IPS-NIHi7 (cell line): ENCODE results near the gene TMEM168.
A peak's percentile ranks its signal among the peaks of the same experiment; 100 is the strongest.
"Not testable (repeated sequence)": the region's sequence is repeated elsewhere in the genome, so short reads cannot be mapped to it uniquely, and the experiment has no call there.

ENCODE experiments used
- DNase-seq: peaks from one replicate; pipeline ENCODE4 v3.0.0; 2012; ENCODE audit warnings: mixed read lengths; ENCODE audit errors: extremely low spot score

TMEM168 gene

DNA sequence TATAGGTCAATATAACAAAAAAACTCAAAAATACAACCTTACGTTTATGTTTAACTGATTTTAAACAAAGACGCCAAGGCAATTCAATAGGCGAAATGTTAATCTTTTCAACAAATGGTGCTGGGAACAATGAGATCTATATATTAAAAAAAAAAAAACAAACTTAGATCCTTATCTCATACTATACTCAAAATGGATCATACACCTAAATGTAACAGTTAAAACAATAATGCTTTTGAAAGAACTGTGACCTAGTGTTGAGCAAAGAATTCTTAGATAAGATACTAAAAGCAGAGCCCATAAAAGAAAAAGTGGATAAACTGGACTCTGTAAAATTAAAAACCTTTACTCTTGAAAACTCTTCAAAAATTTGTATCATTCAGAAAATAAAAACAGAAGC is 8.6 kb downstream of the TMEM168 start:
- no peak for DNase-seq

DNA sequence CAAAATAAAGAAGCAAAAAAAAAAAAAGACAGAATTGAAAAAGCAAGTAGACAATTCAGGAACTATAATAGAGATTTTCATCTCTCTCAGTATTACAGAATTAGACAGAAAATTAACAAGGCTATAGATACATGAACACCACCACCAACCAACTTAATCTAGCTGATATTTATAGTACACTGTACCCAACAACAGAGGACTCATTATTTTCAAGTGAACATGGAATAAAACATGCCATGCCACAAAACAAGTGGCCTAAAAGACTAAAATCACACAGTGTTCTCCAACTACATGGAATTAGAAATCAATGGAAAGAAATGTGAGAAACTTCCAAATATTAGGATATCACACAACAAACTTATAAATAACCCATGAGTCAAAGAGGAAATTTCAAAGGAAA is 9.1 kb downstream of the TMEM168 start:
- no peak for DNase-seq

DNA sequence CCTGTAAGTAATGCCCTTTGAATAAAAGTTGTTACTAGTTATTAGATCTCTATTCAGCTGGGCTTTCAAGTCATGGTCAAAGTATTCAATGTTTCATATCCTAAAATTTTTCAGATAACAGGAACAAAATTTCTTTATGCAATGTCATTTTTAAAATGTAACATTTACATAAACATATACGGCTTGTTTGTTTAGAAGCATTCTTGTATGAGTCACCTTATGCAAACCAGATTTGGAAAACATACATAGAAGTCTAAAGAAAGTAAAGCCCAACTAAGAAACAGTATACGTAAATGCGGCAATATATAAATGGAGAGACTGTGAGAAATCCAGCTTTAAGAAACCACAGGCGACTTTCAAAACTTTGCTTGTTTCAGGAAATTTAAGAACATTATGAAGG is 10.5 kb downstream of the TMEM168 start:
- DNase-seq = no peak

DNA sequence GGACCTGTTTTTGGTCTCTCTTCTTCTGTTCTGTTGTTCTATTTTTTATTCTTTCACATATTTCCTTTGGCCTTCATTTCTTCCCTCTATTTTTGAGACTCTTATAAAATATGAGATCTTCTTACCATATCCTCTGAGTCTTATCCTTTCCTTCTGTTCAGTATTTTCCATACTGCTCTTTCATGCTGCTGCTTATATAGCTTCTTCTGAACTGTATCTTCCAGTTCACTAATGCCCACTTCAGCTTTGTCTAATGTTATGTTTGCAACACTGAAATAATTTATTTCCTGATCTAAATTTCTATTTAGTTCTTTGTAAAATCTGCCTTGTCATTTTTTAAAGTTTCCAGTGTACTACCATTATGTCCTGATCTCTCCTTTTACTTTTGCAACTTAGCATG is 12.8 kb downstream of the TMEM168 start:
- DNase-seq = no peak

DNA sequence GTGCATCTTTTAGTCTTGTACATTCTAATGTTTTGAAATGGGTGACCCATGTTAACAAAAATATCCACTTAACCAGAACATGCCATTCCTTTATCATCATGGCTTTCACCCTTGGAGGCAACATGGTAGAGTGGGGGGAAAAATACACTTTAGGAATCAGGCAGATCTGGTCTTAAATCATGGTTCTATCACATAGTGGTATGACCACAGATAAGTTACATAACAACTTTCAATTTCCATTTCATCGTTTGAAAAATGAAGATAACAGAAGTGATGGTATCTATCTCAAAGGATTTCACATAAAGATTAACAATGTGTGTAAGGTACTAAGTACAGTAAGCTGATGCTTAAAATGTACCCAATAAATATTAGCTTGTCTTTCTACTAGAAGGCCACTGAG is 19.0 kb downstream of the TMEM168 start:
- DNase-seq = no peak

DNA sequence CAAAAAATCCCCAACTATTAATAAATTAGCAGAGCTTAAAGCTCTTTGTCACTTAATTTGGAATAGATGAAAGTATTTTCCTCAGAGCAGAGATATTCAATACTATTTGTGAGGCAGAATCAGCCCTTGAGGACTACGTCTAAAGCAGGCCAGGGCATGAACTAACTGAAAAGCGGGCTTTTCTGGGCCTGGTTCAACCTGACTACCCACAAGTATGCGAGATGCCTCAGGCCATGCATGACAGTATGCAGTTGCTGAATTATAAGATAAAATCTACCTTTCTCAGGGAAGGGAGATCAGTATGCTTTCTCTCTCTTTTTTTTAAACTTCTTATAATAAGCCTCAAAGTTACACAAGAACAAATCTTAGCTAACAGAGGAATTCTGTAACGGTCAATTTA is 20.1 kb downstream of the TMEM168 start:
- no peak for DNase-seq

DNA sequence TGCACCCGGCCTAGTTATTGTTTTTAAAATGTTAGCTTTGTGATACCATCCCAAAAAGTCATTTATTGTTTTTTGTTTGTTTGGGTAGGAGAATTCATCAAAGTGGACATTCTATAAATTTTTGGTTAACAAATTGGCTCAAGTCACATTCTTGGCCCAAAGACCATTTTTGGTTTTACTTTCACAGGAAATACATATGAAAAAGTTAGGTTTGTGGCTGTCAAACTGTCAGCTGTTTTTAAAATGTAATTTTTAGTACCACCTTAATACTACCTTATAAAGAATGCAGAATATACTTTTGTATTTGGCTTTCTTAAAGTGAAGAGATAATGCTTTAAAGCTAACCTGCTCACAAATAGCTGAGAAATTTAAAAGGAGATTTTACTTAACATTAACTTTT is 25.1 kb downstream of the TMEM168 start:
- DNase-seq = no peak

DNA sequence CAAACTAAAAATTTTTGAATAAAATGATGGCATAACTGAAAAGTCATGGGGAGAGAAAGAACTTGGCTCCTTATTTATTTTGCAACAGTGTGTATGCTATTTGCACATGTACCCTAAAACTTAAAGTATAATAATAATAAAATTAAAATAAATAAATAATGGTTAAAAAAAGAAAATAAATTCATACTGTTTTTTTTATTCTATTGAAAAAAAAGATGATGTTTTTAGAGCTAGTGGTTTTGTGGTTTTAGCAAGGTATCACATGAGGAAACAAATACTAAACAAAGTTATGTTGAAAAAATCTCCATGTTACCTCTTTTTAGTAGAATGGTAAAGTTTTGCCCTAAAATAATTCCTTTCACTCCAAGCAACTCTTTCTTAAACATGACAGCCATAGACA is 26.2 kb downstream of the TMEM168 start:
- no peak for DNase-seq

DNA sequence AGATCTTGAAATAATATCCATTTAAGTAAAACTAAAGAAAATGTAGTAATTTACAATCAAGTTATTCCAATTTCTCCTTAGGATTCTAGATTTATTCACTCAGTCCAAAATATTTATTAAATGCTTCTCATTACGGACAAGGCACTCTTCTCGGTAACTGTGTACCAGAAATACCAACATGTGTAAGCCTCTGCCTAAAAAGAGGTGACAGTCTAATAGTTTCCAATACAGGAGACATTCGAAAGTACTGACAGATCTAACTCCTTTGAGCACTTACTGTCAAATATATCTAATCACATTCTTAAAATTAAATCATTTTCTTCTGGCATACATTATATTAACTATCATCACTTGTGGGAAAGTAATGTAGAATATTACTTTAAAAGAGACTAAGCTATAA is 26.9 kb downstream of the TMEM168 start:
- DNase-seq = no peak

DNA sequence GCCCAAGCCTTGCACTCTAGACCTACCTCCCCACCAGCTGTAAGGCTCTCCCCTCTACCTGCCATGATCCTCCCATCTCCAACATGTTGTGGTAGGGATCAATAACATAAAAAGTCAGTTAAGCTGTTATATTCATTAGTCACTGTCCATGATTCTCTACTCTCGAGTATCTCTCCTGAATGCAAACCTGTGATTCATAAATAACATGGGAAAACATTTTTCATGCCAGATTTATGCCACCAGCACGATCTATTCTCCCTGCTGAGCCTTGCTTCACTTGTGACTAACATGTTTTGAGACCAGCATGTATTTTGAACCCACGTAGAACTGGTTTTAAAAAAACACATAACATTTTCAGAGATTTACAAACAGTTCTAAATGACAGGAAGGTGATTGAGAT is 30.3 kb downstream of the TMEM168 start:
- DNase-seq = no peak

DNA sequence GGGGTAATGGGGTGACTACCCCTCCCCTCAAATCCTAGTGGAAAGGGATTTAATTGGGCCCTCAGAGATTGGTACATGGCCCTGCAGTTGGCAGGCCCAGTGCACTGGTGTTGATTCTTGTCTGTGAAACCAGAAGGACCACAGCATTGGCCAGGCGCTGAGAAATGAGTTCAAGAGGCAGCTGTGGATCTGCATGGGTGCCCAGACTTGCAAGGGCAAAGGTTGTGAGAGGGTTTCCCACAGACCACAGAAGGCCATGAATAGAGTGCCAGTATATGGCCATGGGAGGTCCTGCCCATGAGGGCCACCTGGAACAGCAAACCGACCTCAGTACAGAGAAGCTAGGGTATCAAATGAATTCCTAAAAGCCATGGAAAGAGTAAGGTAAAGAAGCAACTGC is 32.9 kb downstream of the TMEM168 start:
- DNase-seq = no peak

DNA sequence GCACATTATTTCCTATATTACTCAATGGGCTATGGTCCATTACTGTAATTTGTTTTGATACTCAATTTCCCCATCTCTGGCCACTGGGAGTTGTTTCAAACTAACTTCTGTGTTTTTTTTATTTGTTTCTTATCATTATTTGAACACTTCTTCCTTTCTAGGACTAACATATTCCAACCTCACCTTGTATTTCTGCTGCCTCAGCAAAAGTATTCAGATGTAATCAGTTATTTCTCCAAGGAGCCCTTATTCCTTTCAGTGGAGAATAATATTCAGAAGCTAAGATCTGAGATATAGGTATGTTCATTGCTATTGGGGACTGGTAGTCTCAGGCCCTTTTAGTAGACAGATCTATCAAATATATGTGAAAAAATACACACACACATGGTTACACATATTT is 36.9 kb downstream of the TMEM168 start:
- no peak for DNase-seq

DNA sequence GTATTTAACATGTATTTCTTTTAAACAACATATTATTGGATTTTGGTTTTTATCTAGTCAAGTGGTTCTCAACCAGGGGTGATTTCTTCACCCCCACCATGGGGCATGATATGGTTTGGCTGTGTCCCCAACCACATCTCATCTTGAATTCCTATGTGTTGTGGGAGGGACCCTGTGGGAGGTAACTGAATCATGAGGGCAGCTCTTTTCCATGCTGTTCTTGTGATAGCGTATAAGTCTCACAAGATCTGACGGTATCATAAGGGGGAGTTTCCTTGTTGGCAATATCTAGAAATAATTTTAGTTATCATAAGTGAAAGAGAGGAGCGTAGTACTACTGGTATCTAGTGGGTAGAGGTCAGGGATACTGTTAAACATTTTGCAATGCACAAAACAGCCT is 37.6 kb downstream of the TMEM168 start:
- DNase-seq = no peak

DNA sequence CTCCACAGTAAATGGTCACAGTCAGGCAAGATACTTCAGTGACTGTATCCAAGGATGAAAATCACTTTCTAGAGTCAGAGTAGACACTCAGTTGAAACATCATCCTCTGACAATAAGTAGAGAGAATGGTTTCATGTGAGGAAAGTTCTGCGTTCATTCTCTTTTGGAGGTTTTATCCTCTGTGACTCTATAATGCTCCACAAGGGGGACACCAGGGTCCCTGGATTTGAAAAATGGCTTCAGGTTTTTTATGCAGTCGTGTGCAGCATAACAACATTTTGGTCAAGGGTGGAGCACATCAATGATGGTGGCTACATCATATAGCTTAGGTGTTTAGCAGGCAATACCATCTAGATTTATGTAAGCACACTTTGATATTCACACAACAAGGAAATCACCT is 40.4 kb downstream of the TMEM168 start:
- DNase-seq = no peak

DNA sequence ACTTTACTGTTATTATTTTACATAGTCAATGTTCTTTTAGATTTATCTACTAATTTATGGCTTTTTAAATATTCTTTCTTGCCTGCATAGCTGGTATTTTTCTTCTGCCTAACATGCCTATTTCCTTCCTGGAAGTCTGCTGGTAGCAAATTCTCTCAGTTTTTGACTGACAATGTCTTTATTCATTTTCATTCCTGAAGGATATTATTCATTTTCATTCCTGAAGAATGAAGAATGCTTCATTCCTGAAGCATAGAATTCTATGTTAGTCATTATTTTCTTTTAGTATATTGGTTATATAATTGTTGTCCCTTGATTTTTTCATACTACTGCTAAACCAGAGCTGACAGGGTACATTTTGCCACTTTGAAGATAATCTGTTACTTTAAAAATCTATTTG is 41.8 kb downstream of the TMEM168 start:
- DNase-seq = no peak

DNA sequence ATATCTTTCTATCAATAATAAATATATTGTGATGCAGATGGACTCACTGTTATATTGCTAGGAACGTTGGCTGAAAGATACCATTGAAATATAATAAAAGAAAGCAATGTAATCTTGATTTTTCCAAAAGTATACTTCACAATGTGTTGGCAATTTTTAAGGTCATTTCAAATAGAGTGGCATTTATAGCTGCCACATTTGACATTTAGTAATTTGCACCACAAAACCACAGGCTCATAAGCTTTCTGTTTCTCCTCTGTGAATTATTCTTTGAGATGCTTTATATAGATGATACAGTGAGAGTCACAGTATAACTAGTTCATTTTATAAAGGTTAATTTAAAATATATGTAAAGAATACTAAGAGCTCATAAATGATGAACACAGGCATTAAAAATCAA is 44.6 kb downstream of the TMEM168 start:
- DNase-seq = no peak

DNA sequence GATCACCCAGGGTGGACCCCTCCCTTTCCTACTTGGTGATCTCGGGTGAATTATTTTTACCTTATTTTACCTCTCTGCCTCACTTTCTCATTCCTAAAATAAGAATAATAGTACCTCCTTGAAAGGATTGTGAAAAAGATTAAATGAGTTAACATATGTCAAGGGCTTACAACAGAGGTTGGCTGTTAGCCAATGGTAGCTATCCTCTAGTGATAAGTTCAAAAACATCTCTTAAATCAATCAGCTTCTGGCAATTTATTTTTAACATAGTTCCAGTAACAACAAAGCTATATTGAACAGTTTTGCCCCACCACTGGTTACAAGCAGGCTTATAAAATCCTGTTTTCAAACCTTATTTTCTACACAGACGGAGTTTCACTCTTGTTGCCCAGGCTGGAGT is 45.4 kb downstream of the TMEM168 start:
- no peak for DNase-seq

DNA sequence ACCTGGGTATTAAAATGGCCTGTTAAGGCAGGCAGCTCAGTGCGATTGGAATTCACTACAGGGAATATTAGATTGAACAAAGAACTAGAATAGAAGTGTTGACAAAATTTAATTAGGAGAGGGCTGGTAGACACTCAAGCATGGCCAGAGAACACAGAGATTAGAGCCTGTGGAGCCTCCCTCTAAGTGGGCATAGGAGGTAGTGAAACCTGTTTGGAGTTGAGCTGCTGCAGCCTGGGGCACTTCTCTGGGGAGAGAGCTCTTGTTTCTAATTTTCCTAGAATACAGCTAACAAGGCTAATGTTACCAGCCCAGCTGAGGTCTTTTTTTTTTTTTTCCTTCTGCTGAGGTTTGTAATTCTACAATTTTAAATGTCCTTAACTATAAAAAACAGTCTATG is 46.4 kb downstream of the TMEM168 start:
- DNase-seq = peak; percentile 23

DNA sequence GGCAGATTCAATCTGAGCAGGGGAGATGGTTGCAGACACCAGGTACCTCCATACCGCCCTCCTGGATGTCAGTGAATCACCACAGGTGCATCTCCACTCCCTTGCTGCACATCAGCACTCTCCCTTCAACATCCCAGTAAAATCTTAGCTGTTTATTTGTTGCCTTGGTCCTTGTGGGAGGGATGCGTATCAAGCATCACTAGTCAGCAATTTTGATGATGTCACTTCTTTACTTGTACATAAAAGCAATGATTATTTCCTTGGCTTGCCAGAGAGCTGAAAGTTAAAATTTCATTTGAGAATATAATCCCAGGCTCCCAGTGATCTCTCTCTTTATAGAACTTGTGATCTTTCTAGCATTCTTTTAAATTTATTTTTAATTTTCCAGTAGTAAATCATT is 49.5 kb downstream of the TMEM168 start:
- DNase-seq = no peak

DNA sequence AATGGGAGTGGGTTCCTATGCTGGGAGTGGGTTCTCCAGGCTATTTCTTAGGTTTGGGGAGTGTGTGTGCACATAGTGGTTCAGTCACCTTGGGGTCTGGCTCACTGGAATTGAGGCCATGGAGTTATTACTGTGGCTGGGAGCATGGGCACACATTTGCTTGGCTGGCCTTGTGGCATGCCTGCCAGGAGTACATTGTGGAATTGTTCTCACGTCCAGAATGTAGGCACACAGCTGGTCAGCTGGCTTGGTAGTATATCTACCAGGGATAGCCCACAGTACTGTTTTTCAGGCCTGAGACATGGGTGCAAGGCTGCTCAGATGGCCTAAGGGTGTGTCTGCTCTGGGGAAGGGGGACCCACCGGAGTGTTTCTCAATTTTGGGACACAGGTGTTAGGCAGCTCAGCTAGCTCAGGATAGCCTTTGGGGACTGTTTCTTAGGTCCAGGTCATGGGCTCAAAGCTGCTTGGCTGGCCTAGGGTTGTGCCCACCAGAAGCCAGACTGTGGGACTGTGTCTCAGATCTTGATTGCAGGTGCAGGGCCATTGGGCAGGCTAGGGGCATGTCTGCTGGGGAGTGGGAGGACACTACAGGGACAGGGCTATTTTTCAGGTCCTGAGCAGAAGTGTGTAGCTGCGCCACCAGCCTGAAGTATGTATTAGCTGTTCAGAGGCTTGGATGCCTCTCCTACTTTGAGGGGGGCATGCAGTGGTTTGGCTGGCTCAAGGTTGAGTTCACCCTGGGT is 50.6 kb downstream of the TMEM168 start:
- no peak for DNase-seq

DNA sequence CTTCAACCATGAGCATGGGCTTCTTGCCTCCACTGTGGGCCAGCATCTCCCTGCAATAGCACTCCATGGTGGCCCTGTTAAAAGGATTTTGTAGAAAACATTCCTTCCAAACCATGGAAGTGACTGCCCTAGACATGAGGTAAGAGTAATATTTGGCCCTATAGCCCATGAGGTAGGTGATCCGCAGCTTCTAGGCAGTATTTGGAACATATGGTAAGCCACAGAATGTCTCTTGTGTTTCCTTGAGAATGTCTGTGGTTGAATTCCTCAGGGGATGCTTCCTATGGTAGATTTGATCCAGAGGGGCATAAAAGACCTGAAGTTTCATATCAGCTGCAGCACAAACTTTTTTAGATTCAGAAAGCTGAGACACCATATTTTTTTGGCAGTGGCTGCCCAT is 54.9 kb downstream of the TMEM168 start:
- DNase-seq = no peak

DNA sequence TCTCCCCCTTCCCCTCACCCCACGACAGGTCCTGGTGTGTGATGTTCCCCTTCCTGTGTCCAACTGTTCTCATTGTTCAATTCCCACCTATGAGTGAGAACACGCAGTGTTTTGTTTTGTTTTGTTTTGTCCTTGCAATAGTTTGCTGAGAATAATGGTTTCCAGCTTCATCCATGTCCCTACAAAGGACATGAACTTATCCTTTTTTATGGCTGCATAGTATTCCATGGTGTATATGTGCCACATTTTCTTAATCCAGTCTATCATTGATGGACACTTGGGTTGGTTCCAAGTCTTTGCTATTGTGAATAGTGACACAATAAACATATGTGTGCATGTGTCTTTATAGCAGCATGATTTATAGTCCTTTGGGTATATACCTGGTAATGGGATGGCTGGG is 58.9 kb downstream of the TMEM168 start:
- not testable (repeated sequence) for DNase-seq

DNA sequence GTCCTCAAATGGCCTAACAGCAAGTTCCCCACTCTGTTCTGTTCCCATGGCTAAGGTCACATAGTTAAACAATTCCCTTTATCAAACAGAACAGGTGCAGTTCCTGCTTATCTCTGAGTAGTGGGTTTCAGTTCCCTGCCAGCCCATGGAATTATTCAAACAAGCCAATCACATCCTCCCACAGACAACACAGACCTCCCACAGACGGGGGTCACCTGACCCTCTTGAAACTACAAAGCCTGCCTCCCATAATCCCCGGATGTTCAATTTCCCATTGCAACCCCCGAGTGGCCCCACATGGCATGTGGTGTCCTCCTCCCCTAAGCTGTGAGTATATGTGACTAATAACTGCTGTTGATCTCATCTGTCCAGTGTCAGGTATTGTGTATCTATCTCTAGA is 64.1 kb downstream of the TMEM168 start:
- DNase-seq = no peak

DNA sequence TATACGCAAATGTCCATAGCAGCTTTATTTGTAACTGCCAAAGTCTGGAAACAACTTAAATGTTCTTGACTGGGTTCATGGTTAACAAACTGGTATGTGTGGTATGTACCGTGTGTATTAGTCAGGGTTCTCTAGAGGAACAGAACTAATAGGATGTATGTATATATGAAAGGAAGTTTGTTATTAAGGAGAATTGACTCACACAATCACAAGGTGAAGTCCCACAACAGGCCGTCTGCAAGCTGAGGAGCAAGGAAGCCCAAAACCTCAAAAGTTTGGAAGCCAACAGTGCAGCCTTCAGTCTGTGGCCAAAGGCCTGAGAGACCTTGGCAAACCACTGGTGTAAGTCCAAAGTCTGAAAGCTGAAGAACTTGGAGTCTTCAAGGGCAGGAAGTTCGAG is 66.8 kb downstream of the TMEM168 start:
- no peak for DNase-seq
